ENCODE data around the gene GPR6. TPM values are rescaled to one million over a fixed set of nuclear protein-coding genes. Genes with fewer than 3 reads are reported as not detected.

GPR6 gene
- total and polyA plus RNA-seq, 2 donors (not counting 3 experiments of a cell fraction or from before 2014, with no cell fraction given), result not detected

DNA sequence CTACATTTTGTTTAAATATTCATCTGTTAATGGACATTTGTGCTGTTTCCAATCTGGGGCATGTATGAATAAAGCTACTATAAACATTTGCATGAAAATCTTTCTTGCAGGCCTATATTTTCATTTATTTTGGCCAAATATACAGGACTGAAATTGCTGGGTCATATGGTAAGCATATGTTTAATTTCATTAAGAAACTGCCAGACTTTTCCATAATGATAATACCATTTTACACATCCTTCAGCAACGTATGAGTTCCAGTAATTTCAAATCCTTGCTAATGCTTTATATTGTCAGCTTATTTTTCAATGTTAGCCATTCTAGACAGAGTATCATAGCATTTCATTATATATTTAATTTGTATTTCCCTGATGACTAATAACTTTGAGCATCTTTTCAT lies 51.0 kb downstream of the GPR6 start:
- no peak overlapping the region for H3K27ac ChIP-seq (ENCODE audit: insufficient read depth, low read depth, low read length)
- H3K9me3 ChIP-seq (replicated peaks; ENCODE audit: control insufficient read depth, insufficient read depth, low read length), result no peaks in the 10 kb centered on the region
- no peak overlapping the region for H3K4me3 ChIP-seq (replicated peaks in 1 of 3; ENCODE audit: insufficient read depth in 1 of 3, low read depth in 1 of 3, low read length in 3 of 3)
- no peaks in the 10 kb centered on the region for H3K36me3 ChIP-seq (ENCODE audit: control insufficient read depth in 2 of 2, extremely low read depth in 1 of 2, insufficient read depth in 2 of 2, low read length in 2 of 2)
- H3K9me1 ChIP-seq (replicated peaks; ENCODE audit: control insufficient read depth, extremely low read depth, insufficient read depth, low read length), result peaks cover 2% of the 10 kb centered on the region
- no peaks in the 10 kb centered on the region for H4K20me1 ChIP-seq (replicated peaks; ENCODE audit: control insufficient read depth, extremely low read depth, insufficient read depth, low read length)
- no peak for TF ChIP-seq POLR2A (IDR thresholded peaks at IDR 0.05; ENCODE audit: low read depth, low read length)
- no peak for TF ChIP-seq GATA2 (IDR thresholded peaks at IDR 0.05; ENCODE audit: insufficient read depth, insufficient read length, low read depth, low read length)
- TF ChIP-seq JUN (IDR thresholded peaks at IDR 0.05; ENCODE audit: borderline replicate concordance, insufficient read depth, insufficient read length, low read depth), result no peak
- no peak for TF ChIP-seq POLR2AphosphoS5 (IDR thresholded peaks at IDR 0.05; ENCODE audit: insufficient read depth, low read depth, low read length)
- no peak for TF ChIP-seq FOS (IDR thresholded peaks at IDR 0.05; ENCODE audit: borderline replicate concordance, insufficient read depth, low read length)
- TF ChIP-seq MYC (IDR thresholded peaks at IDR 0.05; ENCODE audit: low read depth, low read length), result no peak
- no peak for TF ChIP-seq EZH2 (IDR thresholded peaks at IDR 0.05; ENCODE audit: borderline replicate concordance, low read depth, low read length, severe bottlenecking)
- TF ChIP-seq CTCF (IDR thresholded peaks at IDR 0.05; ENCODE audit: extremely low read depth in 1 of 2, insufficient read depth in 1 of 2, low read depth in 1 of 2, low read length in 2 of 2), result no peak
- TF ChIP-seq MAX (IDR thresholded peaks at IDR 0.05; ENCODE audit: insufficient read depth, insufficient read length), result no peak
- ChIA-PET CTCF (interaction anchor here (1.3 to 5.8 kb wide), 2 partner anchors 10 to 324 kb away, joined by 4 to 37 read pairs; no protein-coding TSS in a partner anchor), POLR2A (no interaction called here)
- no peak overlapping the region for H2AFZ ChIP-seq (ENCODE audit: low read depth, low read length)
- H3K27me3 ChIP-seq (ENCODE audit: control insufficient read depth in 2 of 2, insufficient read depth in 2 of 2, low read length in 2 of 2), result peaks cover 0 to 3% of the 10 kb centered on the region in 2 experiments
- FAIRE-seq (no peak), DNase-seq (ENCODE audit: low read depth, low spot score) (no peak)
- no TSS peak for BruUV-seq (replicated peaks)
- intact Hi-C loops (cut with micrococcal nuclease), result no loop called here
- no peaks in the 10 kb centered on the region for H3K4me1 ChIP-seq (ENCODE audit: control insufficient read depth, extremely low read depth, insufficient read depth, low read length)
- no peak overlapping the region for H3K4me2 ChIP-seq (ENCODE audit: insufficient read depth, low read length)
- no peak overlapping the region for H3K9ac ChIP-seq (replicated peaks; ENCODE audit: extremely low read depth, insufficient read depth, low read length)
- dilution Hi-C loops (cut with MboI; ENCODE audit: extremely low pct_ligation_motif_present, low sequenced_read_pairs), result no loop called here
- no peaks in the 10 kb centered on the region for H3K79me2 ChIP-seq (ENCODE audit: control insufficient read depth, insufficient read depth, low read length)

Other genes with a start within 250 kb of the GPR6 start
- gene WASF1, start 201.4 kb downstream of the GPR6 start, total RNA-seq, result 20.9 and 23.2 TPM in 2 replicates
- gene WASF1, start 201.4 kb downstream of the GPR6 start, polyA plus RNA-seq, result 26.0 and 27.5 TPM in 2 replicates
- gene CDC40, start 202.1 kb downstream of the GPR6 start, total RNA-seq, result 16.2 and 18.5 TPM in 2 replicates
- 5.4 and 7.2 TPM in 2 replicates for gene CDC40, start 202.1 kb downstream of the GPR6 start, polyA plus RNA-seq